HEK293 (cell line): ENCODE results near the gene SCIMP.
"Not testable (repeated sequence)": the region's sequence is repeated elsewhere in the genome, so short reads cannot be mapped to it uniquely, and the experiment has no call there.

Experiments
- CTCF ChIA-PET: fragments of 350-600 bp; formaldehyde crosslinking; extraction: SDS; loops from one replicate; lab custom pipeline; 2021; ENCODE audit warnings: antibody characterized with exemption; lab: Yijun Ruan, JAX
- POLR2A ChIA-PET: fragments of 300-600 bp; formaldehyde crosslinking; extraction: SDS; loops from one replicate; lab custom pipeline; 2020; ENCODE audit warnings: antibody characterized with exemption, inconsistent platforms; lab: Yijun Ruan, JAX
- H3K27ac ChIP-seq: fragments of 200-500 bp; sonication (Bioruptor generic); 2 replicates; pipeline ENCODE4 v1.5.1; 2014; ENCODE audit warnings: low read depth, low read length, control low read depth, inconsistent platforms; ENCODE audit errors: extremely low read depth
- H3K36me3 ChIP-seq, 2 experiments: fragments of 200-500 bp in 1 of 2; sonication (Bioruptor generic) in 1 of 2; 1 replicate in 1 of 2; 2 replicates in 1 of 2; pipeline ENCODE4 v1.5.1; 2014 to 2017; ENCODE audit warnings: inconsistent platforms in 2 of 2, low read length in 2 of 2; ENCODE audit not compliant: control insufficient read depth in 2 of 2, insufficient read depth in 1 of 2
- H3K4me1 ChIP-seq: fragments of 200-500 bp; sonication (Bioruptor generic); 2 replicates; pipeline ENCODE4 v1.5.1; 2014; ENCODE audit warnings: mild to moderate bottlenecking, low read length, inconsistent platforms; ENCODE audit not compliant: control insufficient read depth, insufficient read depth
- H3K4me3 ChIP-seq: 2 replicates; pipeline ENCODE4 v1.5.1; 2011; ENCODE audit warnings: low read depth, mild to moderate bottlenecking, control low read depth, low read length, moderate library complexity
- H3K9me3 ChIP-seq: fragments of 200-500 bp; sonication (Bioruptor generic); 2 replicates; pipeline ENCODE4 v1.5.1; 2014; ENCODE audit warnings: low read depth, low read length, inconsistent platforms; ENCODE audit not compliant: control insufficient read depth, insufficient read depth
- BCL11A ChIP-seq: fragments of 450-650 bp; formaldehyde crosslinking; IDR thresholded peaks from 2 replicates; pipeline ENCODE4 v1.5.1; 2016; ENCODE audit warnings: low read depth, missing biosample characterization, missing genetic modification characterization
- GLI2 ChIP-seq: fragments of 450-650 bp; formaldehyde crosslinking; IDR thresholded peaks from 2 replicates; pipeline ENCODE4; 2017; ENCODE audit warnings: missing biosample characterization, missing genetic modification characterization, low read depth, borderline replicate concordance
- SP7 ChIP-seq: fragments of 450-650 bp; formaldehyde crosslinking; IDR thresholded peaks from 2 replicates; pipeline ENCODE4 v1.5.1; 2016; ENCODE audit warnings: missing biosample characterization, missing genetic modification characterization
- ZNF10 ChIP-seq: fragments of 450-650 bp; formaldehyde crosslinking; IDR thresholded peaks from 2 replicates; pipeline ENCODE4 v1.5.1; 2017; ENCODE audit warnings: missing biosample characterization, missing genetic modification characterization
- ZNF146 ChIP-seq: fragments of 450-650 bp; formaldehyde crosslinking; IDR thresholded peaks from 2 replicates; pipeline ENCODE4 v1.5.1; 2016; ENCODE audit warnings: missing biosample characterization, missing genetic modification characterization
- ZNF148 ChIP-seq: fragments of 450-650 bp; formaldehyde crosslinking; IDR thresholded peaks from 2 replicates; pipeline ENCODE4 v1.5.0; 2017; ENCODE audit warnings: missing biosample characterization, missing genetic modification characterization, borderline replicate concordance
- ZNF2 ChIP-seq: fragments of 450-650 bp; formaldehyde crosslinking; IDR thresholded peaks from 2 replicates; pipeline ENCODE4 v1.5.1; 2016; ENCODE audit warnings: missing biosample characterization, missing genetic modification characterization
- ZNF239 ChIP-seq: fragments of 450-650 bp; formaldehyde crosslinking; IDR thresholded peaks from 2 replicates; pipeline ENCODE4 v1.5.1; 2016; ENCODE audit warnings: missing biosample characterization, missing genetic modification characterization
- ZNF248 ChIP-seq: fragments of 450-650 bp; formaldehyde crosslinking; IDR thresholded peaks from 2 replicates; pipeline ENCODE4 v1.5.1; 2017; ENCODE audit warnings: missing biosample characterization, missing genetic modification characterization
- ZNF449 ChIP-seq: fragments of 450-650 bp; formaldehyde crosslinking; IDR thresholded peaks from 2 replicates; pipeline ENCODE4 v1.5.1; 2017; ENCODE audit warnings: missing biosample characterization, mild to moderate bottlenecking, missing genetic modification characterization, moderate library complexity
- ZNF830 ChIP-seq: fragments of 450-650 bp; IDR thresholded peaks from 2 replicates; pipeline ENCODE4 v1.5.0; 2018; ENCODE audit warnings: missing biosample characterization, missing genetic modification characterization, low read depth, mild to moderate bottlenecking, moderate library complexity

SCIMP gene

GRCh38 chr17:5220074-5220473, 14.6 kb downstream of the SCIMP start:
- no peak for TF ChIP-seq ZNF146 (tag by site-specific recombination)
- TF ChIP-seq BCL11A = no peak
- TF ChIP-seq ZNF248 (tag by site-specific recombination) = no peak
- peak; percentile 88 for TF ChIP-seq ZNF449 (tag by site-specific recombination)
- TF ChIP-seq ZNF830 = no peak
- TF ChIP-seq, all 188 proteins: peak for 1
- Histone ChIP-seq H3K4me1 (no peaks in the 10 kb centered on the region), H3K27ac (no peak overlapping the region), H3K4me3 (no peak overlapping the region), H3K9me3 (no peaks in the 10 kb centered on the region), H3K36me3 (peaks cover 6 to 17% of the 10 kb centered on the region in 2 experiments; a peak in 2 of 3 replicates)
- ChIA-PET CTCF (no interaction called here), POLR2A (interaction anchor here (0.7 kb wide), 1 partner anchor 56 kb away, joined by 4 read pairs; no protein-coding TSS in a partner anchor)

- H3K4me3 ChIP-seq = no peak overlapping the region
- no peaks in the 10 kb centered on the region for H3K4me1 ChIP-seq
- H3K9me3 ChIP-seq = no peaks in the 10 kb centered on the region
- H3K27ac ChIP-seq = no peak overlapping the region
- TF ChIP-seq SP7 (no peak), ZNF239 (tag by site-specific recombination) (no peak)
- TF ChIP-seq, all 188 proteins: peak for 0
- ChIA-PET POLR2A (no interaction called here), CTCF (no interaction called here)
- H3K36me3 ChIP-seq = peaks cover 6 to 20% of the 10 kb centered on the region in 2 experiments; a peak in 2 of 3 replicates
Observed at GRCh38 chr17:5219536-5219935, 15.1 kb downstream of the SCIMP start.

- CTCF ChIA-PET, POLR2A ChIA-PET, H3K4me1 ChIP-seq, H3K27ac ChIP-seq, H3K9me3 ChIP-seq, H3K4me3 ChIP-seq: not testable (repeated sequence)
- TF ChIP-seq ZNF146 (tag by site-specific recombination) = peak; percentile 94
- peaks cover 6 to 16% of the 10 kb centered on the region in 2 experiments; a peak in 2 of 3 replicates for H3K36me3 ChIP-seq
Observed at GRCh38 chr17:5217562-5217961, 17.1 kb downstream of the SCIMP start.

GRCh38 chr17:5211458-5211857, 23.2 kb downstream of the SCIMP start:
- H3K4me3 ChIP-seq = no peak overlapping the region
- no peak overlapping the region for H3K27ac ChIP-seq
- ChIA-PET POLR2A (interaction anchor here (0.6 kb wide), 1 partner anchor 14 kb away, joined by 3 read pairs; no protein-coding TSS in a partner anchor), CTCF (interaction anchor here (0.6 to 1.2 kb wide), 3 partner anchors 14 to 1206 kb away, joined by 3 to 5 read pairs (median 4); no protein-coding TSS in a partner anchor)
- H3K9me3 ChIP-seq = no peaks in the 10 kb centered on the region
- H3K4me1 ChIP-seq = no peaks in the 10 kb centered on the region
- TF ChIP-seq ZNF2 (tag by site-specific recombination) (no peak), ZNF148 (tag by site-specific recombination) (no peak), GLI2 (tag by site-specific recombination) (no peak), ZNF10 (tag by site-specific recombination) (no peak)
- H3K36me3 ChIP-seq = peaks cover 11 to 22% of the 10 kb centered on the region in 2 experiments; a peak in 2 of 3 replicates
